NCI-H345 treated with DMSO at 0.1 percent for 48 hours (cell line): ENCODE data around the gene ABCF2.

ENCODE experiments used
- DNase-seq: peaks from one replicate; lab custom pipeline; 2025; ENCODE audit not compliant: unreplicated experiment; lab: John Stamatoyannopoulos, UW

Gene ABCF2

GRCh38 chr7:151252961-151253711 is 26.1 kb upstream of the ABCF2 start:
- DNase-seq: no peak

GRCh38 chr7:151252561-151252835 is 25.5 kb upstream of the ABCF2 start:
- DNase-seq: no peak

DNA sequence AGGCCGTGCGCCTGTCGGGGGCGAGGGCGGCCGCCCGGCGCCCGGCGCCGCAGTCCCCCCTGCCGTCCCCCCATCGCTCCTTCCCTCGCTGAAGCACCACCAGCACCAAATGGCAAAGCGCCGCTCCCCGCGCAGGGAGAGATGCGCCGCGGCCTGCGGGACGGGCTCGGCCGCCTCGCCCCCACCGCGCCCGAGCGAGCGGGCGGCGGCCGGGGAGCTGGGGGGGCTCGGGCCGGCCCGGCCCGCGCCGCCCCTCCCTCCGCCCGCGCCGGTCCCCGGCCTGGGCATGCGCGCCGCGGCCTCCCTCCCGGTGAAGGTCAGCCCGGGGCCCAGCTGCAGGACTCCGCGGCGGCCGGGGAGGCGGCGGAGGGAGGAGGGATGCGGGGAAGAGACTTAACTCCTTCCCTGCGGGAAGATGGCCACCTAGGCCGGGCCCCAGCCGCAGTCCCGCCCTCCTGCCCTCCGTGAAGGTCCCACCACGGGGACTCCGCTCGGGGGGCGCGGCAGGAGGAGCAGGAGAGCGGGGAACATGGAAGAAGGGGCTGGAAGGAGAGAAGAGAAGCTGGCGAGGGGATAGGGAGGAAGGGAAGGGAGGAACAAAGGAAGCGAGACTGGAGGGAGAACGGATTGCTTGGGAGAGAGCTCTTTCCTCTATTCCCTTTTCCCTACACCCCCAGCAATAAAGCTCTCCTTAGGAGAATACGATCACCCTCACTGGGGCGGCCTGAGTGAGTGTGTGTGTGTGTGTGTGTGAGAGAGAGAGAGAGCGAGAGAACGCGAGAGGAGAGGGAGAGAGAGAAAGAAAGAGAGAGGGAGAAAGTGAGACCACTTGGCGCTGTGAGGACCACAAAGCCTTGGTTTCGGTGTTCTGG is 24.9 kb upstream of the ABCF2 start:
- no peak for DNase-seq

DNA sequence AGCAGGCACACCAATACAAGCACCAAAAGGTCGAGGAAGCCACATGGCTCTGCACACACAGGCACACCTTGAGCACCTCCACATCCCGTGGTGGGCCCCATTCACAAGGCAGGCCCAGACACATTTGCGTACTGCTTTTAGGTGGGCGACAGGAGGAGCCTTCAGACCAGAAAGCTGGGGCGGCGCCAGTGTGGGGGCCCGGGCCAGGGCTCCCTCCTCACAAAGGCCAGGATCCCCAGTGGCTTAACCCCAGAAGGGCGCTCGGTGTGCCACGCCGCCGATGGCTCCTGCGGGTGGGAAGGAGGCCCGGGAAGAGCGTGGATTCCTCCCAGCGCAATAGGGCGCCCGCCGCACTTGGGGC is 24.3 kb upstream of the ABCF2 start:
- no peak for DNase-seq

DNA sequence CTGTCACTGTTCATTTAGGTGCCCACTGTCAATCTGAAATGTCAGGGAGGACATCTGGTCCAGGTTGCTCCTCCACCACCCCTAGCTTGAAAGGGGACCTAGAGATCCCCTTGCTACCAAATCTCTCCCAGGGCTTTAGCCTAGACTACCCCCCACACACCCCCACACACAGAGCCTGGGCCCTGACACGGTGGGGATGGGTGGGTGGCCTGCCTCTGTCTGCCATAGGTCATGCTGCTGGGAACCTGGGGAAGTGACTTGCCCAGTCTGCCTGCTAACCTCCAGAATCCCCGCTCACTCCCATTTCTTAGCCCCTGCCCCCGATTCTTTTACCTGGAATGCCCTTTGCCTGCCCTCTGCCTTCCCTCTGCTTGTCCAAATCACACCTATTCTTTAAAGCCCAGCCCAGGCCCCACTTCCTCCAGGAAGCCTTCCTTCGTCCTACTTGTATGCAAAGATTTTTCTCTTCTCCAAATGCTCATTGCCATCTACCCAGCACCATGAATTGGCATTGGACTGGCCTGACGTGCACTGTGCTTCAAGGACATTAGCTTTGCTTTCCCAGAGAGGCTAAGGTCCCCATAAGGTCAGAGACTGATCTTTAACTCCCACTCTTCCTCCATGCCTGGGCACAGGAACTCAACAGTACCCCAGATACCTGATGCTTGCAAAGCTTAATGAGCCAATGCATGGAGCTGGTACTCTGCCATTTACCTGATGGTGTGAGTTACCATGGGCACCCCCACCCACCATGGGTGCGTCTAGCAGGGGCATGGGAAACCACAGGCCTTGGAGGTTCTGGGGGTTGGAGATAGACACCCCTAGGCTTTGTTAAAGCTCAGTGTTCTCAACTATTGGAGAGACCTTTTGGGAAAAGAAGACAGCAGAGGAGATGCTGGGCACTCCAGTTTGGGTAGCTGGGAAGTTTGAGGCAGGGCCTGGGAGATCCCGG is 23.5 kb upstream of the ABCF2 start:
- no peak for DNase-seq

GRCh38 chr7:151249732-151250072 is 22.7 kb upstream of the ABCF2 start:
- DNase-seq: no peak

DNA sequence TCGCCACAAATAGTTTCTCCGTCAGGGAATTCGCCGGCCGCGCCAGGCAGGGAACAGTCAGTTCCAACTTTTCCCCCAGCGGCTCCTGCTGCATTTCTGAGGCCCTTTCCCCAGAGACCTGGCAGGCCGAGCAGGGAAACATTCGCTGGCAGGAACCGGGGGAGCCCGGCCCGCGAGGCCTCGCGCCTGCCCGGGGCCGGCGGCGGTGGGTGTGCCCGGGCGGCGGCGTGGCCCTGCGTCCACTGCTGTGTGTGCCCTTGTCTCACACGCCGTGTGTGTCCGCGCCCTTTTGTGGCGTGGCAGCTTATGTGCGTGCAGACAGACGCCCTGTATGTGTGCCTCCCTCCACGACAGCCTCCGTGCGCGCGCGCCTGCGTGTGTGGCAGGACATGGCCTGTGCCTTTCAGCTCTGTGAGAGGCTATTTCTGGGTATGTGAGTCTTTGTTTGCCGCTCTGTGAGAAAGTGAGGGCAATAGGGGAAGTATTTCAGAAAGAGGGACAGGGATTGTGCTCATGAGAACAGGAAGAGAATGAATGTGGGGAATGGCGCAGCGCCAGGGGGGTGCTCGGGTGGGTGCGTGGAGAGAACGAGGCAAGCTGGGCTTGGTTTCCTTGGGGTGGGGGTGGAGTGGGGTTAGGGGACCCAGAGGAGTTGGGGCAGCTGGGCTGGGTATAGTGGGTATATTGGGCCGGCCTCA is 22.2 kb upstream of the ABCF2 start:
- DNase-seq: no peak

GRCh38 chr7:151248346-151249033 is 21.5 kb upstream of the ABCF2 start, which contains the start of gene SMARCD3:
SMARCD3 (minus strand) TSS chr7:151248694; CDS start chr7:151248562, 132 bp downstream.
- no peak for DNase-seq

GRCh38 chr7:151247611-151248345 is 20.8 kb upstream of the ABCF2 start:
- no peak for DNase-seq

- no peak for DNase-seq
These were observed 20.0 kb upstream of the ABCF2 start for GRCh38 chr7:151246851-151247580.

- no peak for DNase-seq
These were observed 19.3 kb upstream of the ABCF2 start for GRCh38 chr7:151246102-151246850.

- no peak for DNase-seq
These were observed 18.5 kb upstream of the ABCF2 start for GRCh38 chr7:151245360-151246101.

GRCh38 chr7:151244841-151245346 is 17.9 kb upstream of the ABCF2 start:
- no peak for DNase-seq

GRCh38 chr7:151244196-151244840 is 17.3 kb upstream of the ABCF2 start:
- DNase-seq: peak; percentile 30

- DNase-seq: no peak
These were observed 16.6 kb upstream of the ABCF2 start for GRCh38 chr7:151243408-151244195.

- no peak for DNase-seq
These were observed 16.0 kb upstream of the ABCF2 start for GRCh38 chr7:151243045-151243349.
